ENCODE results near the gene HPS5.

Gene HPS5

DNA sequence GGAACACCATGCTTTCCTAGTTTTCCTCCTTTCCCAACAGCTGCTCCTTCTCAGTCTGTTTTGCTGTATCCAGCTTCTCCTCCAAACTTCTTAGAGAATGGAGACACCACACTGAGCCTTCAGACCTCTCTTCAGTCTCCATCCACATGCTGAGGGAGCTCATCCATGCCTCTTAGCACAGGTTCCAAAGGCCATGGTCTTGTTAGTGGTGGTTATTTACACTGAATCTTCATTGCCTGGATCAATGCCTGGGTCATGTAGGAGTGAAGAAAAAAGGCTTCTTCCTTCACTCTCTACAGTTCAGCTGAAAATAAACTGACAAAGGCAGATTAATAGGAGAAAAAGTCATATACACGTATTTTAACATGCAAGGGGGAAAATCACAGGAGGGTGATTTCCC, 82.3 kb downstream of the HPS5 start:
- no peak for DNase-seq

DNA sequence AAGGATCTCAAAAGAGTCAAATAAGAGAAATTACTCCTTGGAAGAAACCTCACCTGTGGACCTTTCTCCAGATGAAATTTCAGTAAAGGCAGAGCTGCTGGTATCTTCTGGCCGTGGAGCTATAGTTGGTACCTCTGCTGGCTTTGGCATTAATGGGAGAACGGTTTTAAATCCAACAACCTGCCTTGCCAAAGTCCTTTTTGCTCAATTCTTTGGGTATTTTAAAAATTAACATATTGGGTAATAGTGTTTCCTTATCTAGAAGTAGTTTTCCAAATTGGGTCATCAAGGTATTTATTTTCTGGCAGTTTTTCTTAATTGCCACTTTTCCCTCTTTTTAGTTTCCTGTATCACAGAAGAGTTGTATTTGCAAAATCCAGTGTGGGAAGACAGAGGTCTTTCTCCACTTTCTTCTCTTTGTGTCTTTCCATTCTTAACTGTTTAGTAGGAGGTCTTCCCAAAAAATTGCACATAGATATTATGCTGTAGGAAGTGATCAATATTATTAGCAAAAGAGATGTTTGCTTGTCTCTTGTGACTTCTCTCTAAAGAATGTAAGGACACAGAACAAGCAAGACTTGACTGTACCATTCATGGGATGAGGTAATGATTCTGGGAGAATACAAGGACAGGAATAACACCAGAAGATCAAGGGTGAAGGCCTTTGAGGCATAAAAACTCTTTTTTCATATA, 85.1 kb downstream of the HPS5 start, which contains the start of gene SAA4:
Gene SAA4 (minus strand): TSS at position 139 of the 693 bp plus-strand sequence. CDS start 876 bp downstream, outside the sequence.
- DNase-seq: no peak

DNA sequence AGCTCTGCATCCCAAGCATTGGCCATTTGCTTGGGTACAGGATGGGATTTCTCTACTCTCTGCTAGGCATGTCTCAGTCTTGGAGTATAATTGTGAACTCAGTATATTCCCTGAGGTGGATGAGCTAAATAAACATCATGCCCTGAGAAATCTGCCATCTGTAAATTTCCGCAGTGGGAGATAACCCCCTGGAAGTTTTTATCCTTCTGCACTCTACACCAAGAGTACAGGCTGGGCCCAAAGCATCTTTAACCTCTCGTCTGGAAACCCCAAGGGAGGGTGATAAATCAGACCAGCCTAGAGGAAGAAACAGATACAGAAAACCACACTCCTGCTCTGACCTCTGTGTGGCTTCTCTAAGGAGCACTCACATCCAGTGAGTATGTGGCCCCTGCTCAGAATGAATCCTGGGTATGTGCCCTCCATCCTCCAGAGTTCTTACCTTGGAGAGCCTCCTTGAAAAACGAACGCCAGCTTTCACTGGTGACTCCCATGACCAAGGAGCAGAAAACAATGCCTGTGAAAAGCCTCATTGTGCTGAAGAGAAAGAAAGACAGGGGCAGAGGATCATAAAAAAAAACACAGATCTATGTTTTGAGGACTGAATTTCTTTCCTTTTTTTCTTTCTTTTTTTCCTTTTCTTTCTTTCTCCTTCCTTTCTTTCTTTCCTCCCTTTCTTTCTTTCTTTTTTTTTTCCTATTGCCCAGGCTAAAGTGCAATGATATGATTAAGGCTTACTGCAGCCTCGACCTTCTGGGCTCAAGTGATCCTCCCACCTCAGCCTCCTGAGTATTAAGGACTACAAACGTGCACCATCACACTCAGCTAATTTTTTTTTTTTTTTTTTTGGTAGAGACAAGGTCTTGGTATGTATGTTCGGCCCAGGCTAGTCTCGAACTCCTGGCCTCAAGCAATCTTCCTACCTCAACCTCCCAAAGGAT, 86.3 kb downstream of the HPS5 start:
- DNase-seq: no peak

DNA sequence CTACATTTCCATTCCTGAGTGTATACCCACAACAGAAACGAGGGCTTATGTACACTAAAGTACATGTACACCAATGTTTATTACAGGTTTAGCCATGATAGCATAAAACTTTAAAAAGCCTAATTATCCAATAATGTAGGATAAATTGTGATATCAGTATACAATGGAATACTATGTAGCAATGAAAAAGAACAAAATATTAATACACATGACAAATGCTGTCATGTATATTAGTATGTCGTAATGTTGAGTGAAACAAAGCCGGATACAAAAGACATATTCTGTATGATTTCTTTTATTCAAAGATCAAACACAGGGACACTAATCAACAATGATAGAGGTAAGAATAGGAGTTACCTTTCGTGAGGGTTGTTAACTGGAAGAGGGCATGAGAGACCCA, 88.0 kb downstream of the HPS5 start:
- DNase-seq: no peak

DNA sequence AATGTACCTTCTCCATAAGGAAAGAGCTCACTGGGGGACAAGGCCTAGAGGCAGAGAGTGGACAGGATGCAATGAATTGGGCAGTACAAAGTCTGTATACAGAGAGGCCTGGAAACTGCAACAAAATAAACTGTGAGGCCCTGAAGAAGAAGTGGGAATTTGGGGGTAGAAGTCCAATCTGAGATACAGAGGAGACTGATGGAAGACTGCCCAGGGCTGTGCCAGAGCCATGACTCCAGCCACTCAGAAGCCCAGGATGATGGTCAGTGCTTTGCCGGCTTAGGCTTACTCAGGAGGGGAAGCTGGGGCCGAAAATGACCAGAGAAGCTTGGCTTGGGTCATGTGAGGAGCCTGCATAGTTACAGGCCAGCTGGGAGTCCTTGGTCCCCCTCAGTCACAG, 91.1 kb downstream of the HPS5 start:
- DNase-seq: no peak

DNA sequence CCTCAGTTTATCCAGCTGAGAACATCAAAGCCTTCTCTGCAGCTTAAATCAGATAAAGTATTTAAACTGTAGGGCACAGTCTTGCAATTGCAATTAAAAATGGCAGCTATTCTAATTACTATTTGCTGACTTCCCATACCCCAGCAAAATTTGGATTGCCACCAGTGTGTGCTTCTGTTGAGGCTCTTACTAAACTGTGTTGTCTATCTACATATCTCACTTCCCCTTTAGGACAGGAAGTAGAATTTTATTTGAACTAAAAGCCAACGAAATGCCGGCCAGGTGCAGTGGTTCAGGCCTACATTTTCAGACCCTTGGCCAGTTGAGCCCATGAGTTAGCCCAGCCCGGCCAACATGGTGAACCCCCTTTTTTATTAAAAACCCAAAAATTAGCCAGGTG, 92.4 kb downstream of the HPS5 start:
- DNase-seq: no peak
